ENCODE results near the gene ADM2. TPM values are rescaled to one million over a fixed set of nuclear protein-coding genes. Genes with fewer than 3 reads are reported as not detected.
A peak's percentile ranks its signal among the peaks of the same experiment; 100 is the strongest.
"Not testable (repeated sequence)": the region's sequence is repeated elsewhere in the genome, so short reads cannot be mapped to it uniquely, and the experiment has no call there.

ADM2 gene
- total RNA-seq, 1 donor from 2014 or later, result not detected

DNA sequence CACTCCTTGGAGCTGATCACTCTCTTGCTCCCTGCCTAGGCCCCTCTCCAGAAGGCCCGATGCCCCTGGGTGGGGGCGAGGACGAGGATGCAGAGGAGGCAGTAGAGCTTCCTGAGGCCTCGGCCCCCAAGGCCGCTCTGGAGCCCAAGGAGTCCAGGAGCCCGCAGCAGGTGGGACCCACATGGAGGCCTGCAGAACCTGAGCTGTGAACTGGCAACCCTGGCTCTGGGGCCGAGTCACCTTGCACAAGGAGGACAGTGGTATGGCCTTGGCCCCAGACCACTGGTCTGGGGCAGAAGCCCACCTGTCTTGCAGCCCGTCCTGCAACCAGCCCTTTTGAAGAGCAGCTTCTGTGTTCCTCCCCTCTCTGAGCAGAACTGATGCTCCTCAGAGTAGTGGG, 37.8 kb downstream of the ADM2 start:
- peaks cover 9% of the 10 kb centered on the region for H3K4me1 ChIP-seq
- H3K27me3 ChIP-seq, result no peaks in the 10 kb centered on the region
- H3K27ac ChIP-seq, result no peak overlapping the region
- no peak for DNase-seq (ENCODE audit: extremely low spot score in 2 of 2)
- no peaks in the 10 kb centered on the region for H3K9me3 ChIP-seq
- no peak for TF ChIP-seq POLR2AphosphoS5 (IDR thresholded peaks at IDR 0.05; ENCODE audit: insufficient read depth in 1 of 2, low read depth in 1 of 2)
- no peak for TF ChIP-seq CTCF (IDR thresholded peaks at IDR 0.05)
- no peak for TF ChIP-seq POLR2A (IDR thresholded peaks at IDR 0.05)
- no peak overlapping the region for H3K4me3 ChIP-seq
- intact Hi-C loops (cut with DNase I), result no loop called here
- H3K36me3 ChIP-seq, result peaks cover 0 to 71% of the 10 kb centered on the region in 2 donors

- intact Hi-C loops (cut with DNase I), result loop anchor here (10.0 kb wide), 1 partner anchor 255 kb away; the partner anchor contains the start of gene MAPK12
- Histone ChIP-seq H3K4me1 (peaks cover 19% of the 10 kb centered on the region), H3K36me3 (peaks cover 0 to 71% of the 10 kb centered on the region in 2 donors)
- not testable (repeated sequence) for H3K4me3 ChIP-seq; DNase-seq (ENCODE audit: extremely low spot score in 2 of 2); H3K27ac ChIP-seq; H3K27me3 ChIP-seq; H3K9me3 ChIP-seq
Observed at GRCh38 chr22:50520184-50520583, 38.8 kb downstream of the ADM2 start.

DNA sequence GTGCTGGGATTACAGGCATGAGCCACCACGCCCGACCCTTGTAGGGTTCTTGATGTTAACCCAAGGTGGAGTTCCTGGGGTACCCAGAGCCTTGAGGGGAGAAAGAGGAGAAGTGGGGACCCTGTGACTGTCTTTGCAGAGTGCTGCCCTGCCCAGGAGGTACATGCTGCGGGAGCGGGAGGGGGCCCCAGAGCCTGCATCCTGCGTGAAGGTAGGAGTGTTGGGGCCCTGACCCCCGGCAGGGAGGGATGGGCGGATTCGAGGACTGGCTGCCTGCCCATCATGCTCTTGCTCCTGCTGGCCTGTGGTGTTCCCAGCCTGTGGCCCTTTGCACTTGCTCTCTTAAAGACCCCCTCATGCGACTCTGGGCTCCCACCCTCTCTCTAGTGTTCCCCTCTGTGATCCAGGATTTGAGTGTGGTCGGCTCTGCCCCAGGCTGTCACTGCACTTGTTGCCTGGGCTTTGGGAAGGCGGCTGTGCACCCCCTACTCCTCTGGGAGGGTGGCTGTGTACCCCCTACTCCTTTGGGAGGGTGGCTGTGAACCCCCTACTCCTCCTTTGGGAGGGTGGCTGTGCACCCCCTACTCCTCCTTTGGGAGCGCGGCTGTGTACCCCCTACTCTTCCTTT, 39.6 kb downstream of the ADM2 start:
- no peak overlapping the region for H3K27ac ChIP-seq
- DNase-seq (ENCODE audit: extremely low spot score in 2 of 2), result peak in 1 of 2 donors; percentile 93
- peaks cover 0 to 71% of the 10 kb centered on the region in 2 donors for H3K36me3 ChIP-seq
- no peaks in the 10 kb centered on the region for H3K27me3 ChIP-seq
- TF ChIP-seq POLR2A (IDR thresholded peaks at IDR 0.05), result no peak
- no peaks in the 10 kb centered on the region for H3K9me3 ChIP-seq
- H3K4me3 ChIP-seq, result no peak overlapping the region
- H3K4me1 ChIP-seq, result peaks cover 19% of the 10 kb centered on the region
- intact Hi-C loops (cut with DNase I), result loop anchor here (10.0 kb wide), 1 partner anchor 256 kb away; the partner anchor contains the start of gene MAPK12

DNA sequence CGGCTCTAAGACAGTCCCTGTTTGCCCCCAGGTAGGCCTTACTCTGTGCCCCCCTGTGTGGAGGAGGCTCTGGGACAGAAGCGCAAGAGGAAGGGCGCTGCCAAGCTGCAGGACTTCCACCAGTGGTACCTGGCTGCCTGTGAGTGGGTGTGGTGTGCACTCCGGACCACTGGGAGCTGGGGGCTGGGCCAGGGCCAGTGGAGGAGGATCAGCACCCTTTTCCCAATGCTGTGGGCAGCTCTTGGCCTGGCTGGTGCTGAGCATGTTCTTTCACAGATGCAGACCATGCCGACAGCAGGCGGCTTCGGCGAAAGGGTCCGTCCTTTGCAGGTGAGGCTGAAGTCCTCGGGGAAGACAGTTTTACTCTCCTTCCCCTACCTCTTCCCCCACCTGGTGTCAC, 40.4 kb downstream of the ADM2 start:
- Histone ChIP-seq H3K27me3 (no peaks in the 10 kb centered on the region), H3K4me1 (peaks cover 24% of the 10 kb centered on the region), H3K4me3 (no peak overlapping the region), H3K27ac (no peak overlapping the region), H3K9me3 (no peaks in the 10 kb centered on the region), H3K36me3 (peaks cover 0 to 69% of the 10 kb centered on the region in 2 donors)
- TF ChIP-seq POLR2A (IDR thresholded peaks at IDR 0.05) (no peak), CTCF (IDR thresholded peaks at IDR 0.05) (no peak), POLR2AphosphoS5 (IDR thresholded peaks at IDR 0.05; ENCODE audit: insufficient read depth in 1 of 2, low read depth in 1 of 2) (no peak)
- intact Hi-C loops (cut with DNase I), result loop anchor here (10.0 kb wide), 1 partner anchor 257 kb away; the partner anchor contains the start of gene MAPK12
- DNase-seq (ENCODE audit: extremely low spot score in 2 of 2), result peak in 1 of 2 donors; percentile 85

DNA sequence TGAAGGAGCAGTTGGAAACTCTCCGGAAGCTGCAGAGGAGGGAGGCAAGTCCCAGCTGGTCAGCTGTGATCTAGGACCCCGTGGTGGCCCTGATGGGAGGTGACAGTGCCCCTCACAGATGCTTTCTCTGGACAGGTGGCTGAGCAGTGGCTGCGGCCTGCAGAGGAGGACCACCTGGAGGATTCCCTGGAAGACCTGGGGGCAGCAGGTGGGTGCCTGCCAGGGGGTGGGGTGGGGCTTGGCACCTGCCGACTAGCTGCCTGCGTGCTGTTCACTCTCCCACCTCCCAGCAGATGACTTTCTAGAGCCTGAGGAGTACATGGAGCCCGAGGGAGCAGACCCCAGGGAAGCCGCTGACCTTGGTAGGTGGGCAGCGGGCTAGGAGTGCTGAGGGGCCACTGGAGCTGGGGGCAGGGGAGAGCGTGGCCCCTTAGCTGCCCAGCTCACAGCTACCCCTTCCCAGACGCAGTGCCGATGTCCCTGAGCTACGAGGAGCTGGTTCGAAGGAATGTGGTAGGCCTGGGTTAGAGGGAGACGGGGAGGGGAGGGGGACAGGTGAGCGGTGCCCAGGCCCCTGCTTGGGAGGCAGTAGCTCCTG, 41.0 kb downstream of the ADM2 start:
- H3K4me3 ChIP-seq, result no peak overlapping the region
- intact Hi-C loops (cut with DNase I), result loop anchor here (10.0 kb wide), 1 partner anchor 258 kb away; the partner anchor contains the start of gene MAPK12
- peak in 1 of 2 donors; percentile 85 for DNase-seq (ENCODE audit: extremely low spot score in 2 of 2)
- TF ChIP-seq POLR2AphosphoS5 (IDR thresholded peaks at IDR 0.05; ENCODE audit: insufficient read depth in 1 of 2, low read depth in 1 of 2), result no peak
- H3K27me3 ChIP-seq, result no peaks in the 10 kb centered on the region
- peaks cover 29% of the 10 kb centered on the region for H3K4me1 ChIP-seq
- H3K36me3 ChIP-seq, result peaks cover 0 to 64% of the 10 kb centered on the region in 2 donors
- H3K27ac ChIP-seq, result no peak overlapping the region
- H3K9me3 ChIP-seq, result no peaks in the 10 kb centered on the region

- intact Hi-C loops (cut with DNase I), result loop anchor here (10.0 kb wide), 1 partner anchor 258 kb away; the partner anchor contains the start of gene MAPK12
- H3K27me3 ChIP-seq, result no peaks in the 10 kb centered on the region
- no peak overlapping the region for H3K27ac ChIP-seq
- no peaks in the 10 kb centered on the region for H3K9me3 ChIP-seq
- DNase-seq (ENCODE audit: extremely low spot score in 2 of 2), result no peak
- peaks cover 31% of the 10 kb centered on the region for H3K4me1 ChIP-seq
- H3K4me3 ChIP-seq, result no peak overlapping the region
- TF ChIP-seq POLR2AphosphoS5 (IDR thresholded peaks at IDR 0.05; ENCODE audit: insufficient read depth in 1 of 2, low read depth in 1 of 2), result no peak
- peaks cover 0 to 58% of the 10 kb centered on the region in 2 donors for H3K36me3 ChIP-seq
Observed at GRCh38 chr22:50522806-50523438, 41.6 kb downstream of the ADM2 start.

Data from vagina (tissue), 2 donors.